Measurements from ENCODE around the gene EPOP. TPM values are rescaled to one million over a fixed set of nuclear protein-coding genes. Genes with fewer than 3 reads are reported as not detected.

Gene EPOP
- total RNA-seq, 1 donor from 2014 or later = 2.0 TPM

DNA sequence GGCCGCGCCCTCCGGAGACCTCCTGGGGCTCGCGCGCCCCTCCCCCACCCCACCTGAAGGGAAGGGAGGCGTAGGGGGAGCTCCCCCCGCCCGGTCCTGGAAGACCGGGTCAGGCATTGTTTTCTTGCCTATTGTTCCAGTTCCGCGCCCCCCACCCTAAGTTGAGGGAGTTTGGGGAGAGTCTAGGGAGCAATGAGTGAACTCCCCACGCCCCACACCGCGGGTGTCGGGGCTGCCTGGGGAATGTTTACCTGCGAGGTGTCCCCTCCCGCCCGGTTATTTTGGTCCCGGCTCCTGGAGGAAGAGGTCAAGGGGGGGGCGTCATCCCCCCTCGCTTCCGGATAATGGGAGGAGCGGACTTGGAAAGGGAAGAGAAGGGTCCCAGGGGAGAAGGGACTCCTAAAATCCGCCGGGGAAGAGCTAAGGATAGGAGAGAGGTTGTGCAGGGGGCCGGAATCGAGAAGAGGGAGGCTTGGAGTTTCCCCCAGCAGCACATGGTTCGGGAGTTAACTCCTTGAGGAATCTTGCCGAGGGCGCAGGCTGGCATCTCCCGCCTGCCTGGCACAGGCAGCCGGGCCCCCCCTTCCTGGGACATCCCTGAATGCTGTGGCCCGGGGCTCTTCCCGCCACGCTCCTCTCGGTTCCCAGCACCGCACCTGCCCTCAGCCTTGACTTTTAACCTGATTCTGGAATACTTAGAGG is 31.2 kb upstream of the EPOP start:
- peak overlapping the region; percentile 22 for H3K27ac Mint-ChIP-seq (ENCODE audit: unreplicated experiment)
- peaks cover 14% of the 10 kb centered on the region for H3K4me1 Mint-ChIP-seq (ENCODE audit: low read depth, unreplicated experiment)
- H3K36me3 Mint-ChIP-seq (ENCODE audit: unreplicated experiment) = no peaks in the 10 kb centered on the region
- H3K27me3 Mint-ChIP-seq (ENCODE audit: unreplicated experiment) = peaks cover 27% of the 10 kb centered on the region
- peak; percentile 34 for DNase-seq
- H3K9me3 Mint-ChIP-seq (ENCODE audit: unreplicated experiment) = peaks cover 22% of the 10 kb centered on the region
- peak overlapping the region; percentile 89 for H3K4me3 Mint-ChIP-seq (ENCODE audit: unreplicated experiment)
- TF ChIP-seq, protein P1, sequence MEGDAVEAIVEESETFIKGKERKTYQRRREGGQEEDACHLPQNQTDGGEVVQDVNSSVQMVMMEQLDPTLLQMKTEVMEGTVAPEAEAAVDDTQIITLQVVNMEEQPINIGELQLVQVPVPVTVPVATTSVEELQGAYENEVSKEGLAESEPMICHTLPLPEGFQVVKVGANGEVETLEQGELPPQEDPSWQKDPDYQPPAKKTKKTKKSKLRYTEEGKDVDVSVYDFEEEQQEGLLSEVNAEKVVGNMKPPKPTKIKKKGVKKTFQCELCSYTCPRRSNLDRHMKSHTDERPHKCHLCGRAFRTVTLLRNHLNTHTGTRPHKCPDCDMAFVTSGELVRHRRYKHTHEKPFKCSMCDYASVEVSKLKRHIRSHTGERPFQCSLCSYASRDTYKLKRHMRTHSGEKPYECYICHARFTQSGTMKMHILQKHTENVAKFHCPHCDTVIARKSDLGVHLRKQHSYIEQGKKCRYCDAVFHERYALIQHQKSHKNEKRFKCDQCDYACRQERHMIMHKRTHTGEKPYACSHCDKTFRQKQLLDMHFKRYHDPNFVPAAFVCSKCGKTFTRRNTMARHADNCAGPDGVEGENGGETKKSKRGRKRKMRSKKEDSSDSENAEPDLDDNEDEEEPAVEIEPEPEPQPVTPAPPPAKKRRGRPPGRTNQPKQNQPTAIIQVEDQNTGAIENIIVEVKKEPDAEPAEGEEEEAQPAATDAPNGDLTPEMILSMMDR (IDR thresholded peaks at IDR 0.05; ENCODE audit: partially characterized antibody, unreplicated experiment) = no peak

DNA sequence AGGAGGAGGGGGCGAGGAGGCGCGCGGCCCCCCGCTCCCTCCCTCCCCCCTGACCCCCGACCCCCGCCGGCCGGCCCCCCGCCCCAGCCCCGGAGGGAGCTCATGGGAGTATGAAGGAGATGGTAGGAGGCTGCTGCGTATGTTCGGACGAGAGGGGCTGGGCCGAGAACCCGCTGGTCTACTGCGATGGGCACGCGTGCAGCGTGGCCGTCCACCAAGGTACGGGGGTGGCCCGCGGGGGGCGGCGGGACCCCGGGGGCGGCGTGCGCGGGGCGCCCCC is 30.7 kb upstream of the EPOP start:
- H3K9me3 Mint-ChIP-seq (ENCODE audit: unreplicated experiment) = peaks cover 22% of the 10 kb centered on the region
- peaks cover 24% of the 10 kb centered on the region for H3K27me3 Mint-ChIP-seq (ENCODE audit: unreplicated experiment)
- no peaks in the 10 kb centered on the region for H3K36me3 Mint-ChIP-seq (ENCODE audit: unreplicated experiment)
- no peak overlapping the region for H3K27ac Mint-ChIP-seq (ENCODE audit: unreplicated experiment)
- peaks cover 11% of the 10 kb centered on the region for H3K4me1 Mint-ChIP-seq (ENCODE audit: low read depth, unreplicated experiment)
- H3K4me3 Mint-ChIP-seq (ENCODE audit: unreplicated experiment) = no peak overlapping the region
- TF ChIP-seq, protein P1 (IDR thresholded peaks at IDR 0.05; ENCODE audit: partially characterized antibody, unreplicated experiment) = no peak
- peak; percentile 45 for DNase-seq

DNA sequence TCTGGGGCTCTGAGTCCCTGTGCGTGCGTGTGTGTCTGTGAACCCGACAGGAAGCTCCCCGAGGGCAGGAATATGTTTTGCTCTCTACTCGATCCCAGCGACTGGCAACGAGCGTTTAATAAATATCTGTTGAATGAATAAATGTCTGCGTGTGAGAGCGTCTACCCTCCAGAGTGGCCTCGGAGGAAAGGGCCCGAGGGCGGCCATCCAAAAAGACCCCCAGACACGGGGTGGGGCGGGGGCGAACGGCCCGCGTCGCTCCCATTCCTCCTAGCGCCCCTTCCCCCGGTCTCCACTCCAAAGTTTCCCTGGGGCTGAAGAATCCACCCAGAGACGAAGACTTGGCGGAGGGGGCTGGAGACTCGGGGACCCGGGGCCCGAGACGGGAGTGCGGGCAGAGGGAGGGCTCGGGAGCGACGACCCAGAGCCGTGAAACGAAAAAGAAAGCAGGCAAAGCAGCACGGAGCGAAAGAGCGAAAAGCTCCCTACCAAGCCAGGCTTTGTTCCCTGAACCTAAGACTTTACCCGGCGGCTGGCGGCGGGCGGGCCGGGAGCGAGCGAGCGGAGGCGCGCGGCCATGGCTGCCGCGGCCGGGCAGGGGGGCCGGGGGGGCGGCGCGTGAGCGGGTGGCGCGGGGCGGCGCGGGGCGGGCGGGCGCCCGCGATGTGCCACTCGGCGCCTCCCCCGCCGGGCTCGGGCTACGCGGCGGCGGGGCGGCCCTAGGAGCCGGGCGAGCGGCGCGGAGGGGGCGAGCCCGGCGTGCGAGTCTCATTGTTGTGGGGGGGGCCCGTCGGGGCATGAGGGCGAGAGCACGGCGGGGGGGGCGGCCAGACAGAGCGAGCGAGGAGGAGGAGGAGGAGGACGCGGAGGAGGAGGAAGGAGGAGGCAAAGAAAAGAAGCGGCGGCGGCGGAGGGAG is 30.1 kb upstream of the EPOP start, which contains the start of gene MLLT6:
TSS of gene MLLT6 (plus strand) at position 668 of the 917 bp plus-strand sequence. CDS start 360 bp downstream, outside the sequence.
- TF ChIP-seq, protein P1 (IDR thresholded peaks at IDR 0.05; ENCODE audit: partially characterized antibody, unreplicated experiment) = no peak
- peaks cover 17% of the 10 kb centered on the region for H3K9me3 Mint-ChIP-seq (ENCODE audit: unreplicated experiment)
- H3K36me3 Mint-ChIP-seq (ENCODE audit: unreplicated experiment) = no peaks in the 10 kb centered on the region
- peak; percentile 78 for DNase-seq
- H3K27ac Mint-ChIP-seq (ENCODE audit: unreplicated experiment) = peak within 1 kb of the TSS; percentile 22
- peak within 1 kb of the TSS; percentile 89 for H3K4me3 Mint-ChIP-seq (ENCODE audit: unreplicated experiment)
- H3K27me3 Mint-ChIP-seq (ENCODE audit: unreplicated experiment) = peaks cover 25% of the 10 kb centered on the region
- H3K4me1 Mint-ChIP-seq (ENCODE audit: low read depth, unreplicated experiment) = peaks cover 11% of the 10 kb centered on the region

DNA sequence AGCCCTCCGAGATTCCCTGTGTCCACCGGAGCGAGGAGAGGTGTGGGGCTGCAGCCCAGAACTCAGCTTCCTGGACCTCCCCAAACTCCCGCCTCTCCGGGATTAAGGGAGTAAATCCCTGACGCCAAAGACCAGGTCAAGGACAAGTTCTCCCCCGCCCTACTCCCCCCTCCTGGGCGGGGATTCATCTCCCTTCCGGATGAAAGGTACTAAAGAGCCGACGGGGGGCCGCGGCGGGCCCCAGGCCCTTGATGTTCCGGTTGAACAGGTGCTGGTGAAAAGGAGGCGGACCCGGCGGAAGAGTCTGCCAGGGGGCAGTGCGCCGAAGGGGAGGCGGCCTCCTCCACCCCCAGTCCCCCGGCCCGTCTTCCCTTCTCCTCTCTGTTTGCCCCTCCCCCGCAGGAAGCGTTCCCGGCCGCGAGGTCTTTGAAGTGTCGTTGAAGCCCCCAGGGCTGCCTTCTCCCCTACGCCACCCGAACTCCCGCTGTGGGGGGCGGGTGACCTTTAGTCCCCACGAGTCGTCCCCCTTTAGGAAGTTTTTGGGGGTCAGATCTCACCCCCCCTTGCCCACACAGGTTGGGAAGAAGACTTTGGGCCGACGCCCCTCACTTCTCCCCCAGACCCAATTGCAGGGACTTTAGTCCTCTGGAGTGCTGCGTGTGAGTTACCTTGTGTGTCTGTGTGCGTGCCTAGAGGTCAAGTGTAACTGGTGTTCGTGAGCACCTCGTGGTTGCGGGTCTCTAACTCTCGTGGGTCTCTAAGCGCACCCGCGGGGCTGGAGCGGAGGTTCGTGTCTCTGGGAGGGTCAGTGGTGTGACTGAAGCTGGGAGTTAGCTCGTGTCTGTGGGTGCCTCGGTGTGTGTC is 29.2 kb upstream of the EPOP start:
- peaks cover 30% of the 10 kb centered on the region for H3K27me3 Mint-ChIP-seq (ENCODE audit: unreplicated experiment)
- H3K36me3 Mint-ChIP-seq (ENCODE audit: unreplicated experiment) = no peaks in the 10 kb centered on the region
- no peak overlapping the region for H3K27ac Mint-ChIP-seq (ENCODE audit: unreplicated experiment)
- peaks cover 16% of the 10 kb centered on the region for H3K9me3 Mint-ChIP-seq (ENCODE audit: unreplicated experiment)
- DNase-seq = peak; percentile 49
- H3K4me3 Mint-ChIP-seq (ENCODE audit: unreplicated experiment) = peak overlapping the region; percentile 86
- peaks cover 11% of the 10 kb centered on the region for H3K4me1 Mint-ChIP-seq (ENCODE audit: low read depth, unreplicated experiment)
- TF ChIP-seq, protein P1 (IDR thresholded peaks at IDR 0.05; ENCODE audit: partially characterized antibody, unreplicated experiment) = no peak

Measured in glutamatergic neuron (in vitro differentiated cells).